SK-N-SH (cell line): ENCODE data around the gene TUT4. TPM values are rescaled to one million over a fixed set of nuclear protein-coding genes. Genes with fewer than 3 reads are reported as not detected.

Experiments used
- CTCF ChIA-PET: fragments of 300-600, 350-600 bp; formaldehyde crosslinking; extraction: SDS; loops from one replicate; lab custom pipeline; 2021; lab: Yijun Ruan, JAX
- POLR2A ChIA-PET: fragments of 350-600 bp; sonication (Branson Sonifier 250); formaldehyde crosslinking; extraction: SDS; loops from one replicate; lab custom pipeline; 2020; ENCODE audit warnings: antibody characterized with exemption, inconsistent platforms; lab: Yijun Ruan, JAX
- DNase-seq: peaks from one replicate; pipeline ENCODE4 v3.0.0; 2012
- H2AFZ ChIP-seq: fragments of 200-600 bp; sonication (generic); 2 replicates; pipeline ENCODE4 v1.8.1; 2016; ENCODE audit warnings: antibody characterized with exemption, mild to moderate bottlenecking, low read depth
- H3F3A ChIP-seq: fragments of 200-600 bp; sonication (generic); replicated peaks from 2 replicates; pipeline ENCODE3; 2016; ENCODE audit warnings: antibody characterized with exemption, mild to moderate bottlenecking; ENCODE audit not compliant: insufficient read depth
- H3K27ac ChIP-seq, 2 experiments: fragments of 200-500 bp in 1 of 2; fragments of 200-600 bp in 1 of 2; sonication (Bioruptor generic) in 1 of 2; sonication (generic), shearing (Covaris generic) in 1 of 2; 2 replicates each; pipeline versions ENCODE4 v1.5.1 to v1.6.1; 2014 to 2016; ENCODE audit warnings: low read depth in 2 of 2, inconsistent platforms in 1 of 2, low read length in 1 of 2, mild to moderate bottlenecking in 1 of 2, mixed read lengths in 1 of 2
- H3K27me3 ChIP-seq: fragments of 200-600 bp; sonication (generic), shearing (Covaris generic); 2 replicates; pipeline ENCODE4 v1.6.1; 2016; ENCODE audit warnings: mixed run types; ENCODE audit not compliant: insufficient read depth
- H3K36me3 ChIP-seq, 2 experiments: fragments of 200-500 bp in 1 of 2; fragments of 200-600 bp in 1 of 2; sonication (Bioruptor generic) in 1 of 2; sonication (generic) in 1 of 2; replicated peaks in 1 of 2; 2 replicates each; pipeline versions ENCODE3 to v1.5.1; 2014 to 2016; ENCODE audit warnings: low read length in 1 of 2, mild to moderate bottlenecking in 1 of 2; ENCODE audit not compliant: insufficient read depth in 2 of 2, control insufficient read depth in 1 of 2
- H3K4me1 ChIP-seq, 2 experiments: fragments of 200-500 bp in 1 of 2; fragments of 200-600 bp in 1 of 2; sonication (Bioruptor generic) in 1 of 2; sonication (generic), shearing (Covaris generic) in 1 of 2; 2 replicates each; pipeline versions ENCODE4 v1.5.1 to v1.6.1; 2014 to 2016; ENCODE audit warnings: low read depth in 1 of 2, low read length in 1 of 2, mixed run types in 1 of 2; ENCODE audit not compliant: insufficient read depth in 2 of 2, control insufficient read depth in 1 of 2
- H3K4me2 ChIP-seq: fragments of 200-600 bp; sonication (generic), shearing (Covaris generic); 2 replicates; pipeline ENCODE4 v1.6.1; 2017; ENCODE audit warnings: mixed run types
- H3K4me3 ChIP-seq, 2 experiments: fragments of 200-500 bp in 1 of 2; fragments of 200-600 bp in 1 of 2; sonication (Bioruptor generic) in 1 of 2; sonication (generic), shearing (Covaris generic) in 1 of 2; 2 replicates each; pipeline versions ENCODE4 v1.5.1 to v1.8.1; 2014 to 2016; ENCODE audit warnings: low read depth in 2 of 2, inconsistent platforms in 1 of 2, low read length in 1 of 2, mild to moderate bottlenecking in 1 of 2, mixed read lengths in 1 of 2, moderate library complexity in 1 of 2
- H3K79me2 ChIP-seq: fragments of 200-600 bp; sonication (generic); 2 replicates; pipeline ENCODE4 v1.8.1; 2017; ENCODE audit warnings: mild to moderate bottlenecking; ENCODE audit not compliant: insufficient read depth
- H3K9ac ChIP-seq: fragments of 200-600 bp; sonication (generic); 2 replicates; pipeline ENCODE4 v1.6.1; 2017; ENCODE audit warnings: mixed run types
- H3K9me2 ChIP-seq: fragments of 200-600 bp; sonication (generic); 2 replicates; pipeline ENCODE4 v1.6.1; 2017; ENCODE audit warnings: mixed run types
- H3K9me3 ChIP-seq: fragments of 200-600 bp; sonication (generic); 2 replicates; pipeline ENCODE4 v1.6.1; 2017; ENCODE audit warnings: mixed run types, mild to moderate bottlenecking, moderate library complexity
- H4K20me1 ChIP-seq: fragments of 200-600 bp; sonication (generic); 2 replicates; pipeline ENCODE4 v1.6.1; 2017; ENCODE audit warnings: mild to moderate bottlenecking, mixed run types; ENCODE audit not compliant: insufficient read depth
- CHD2 ChIP-seq: fragments of 150-350 bp; IDR thresholded peaks from 2 replicates; pipeline ENCODE4 v1.6.1; 2018; ENCODE audit warnings: low read length; ENCODE audit not compliant: partially characterized antibody
- FOSL2 ChIP-seq: IDR thresholded peaks from 2 replicates; pipeline ENCODE4 v1.4.0; 2012; ENCODE audit warnings: low read depth, mild to moderate bottlenecking, moderate library complexity, borderline replicate concordance
- FOXJ3 ChIP-seq: sonication (generic); formaldehyde crosslinking; IDR thresholded peaks from 2 replicates; pipeline ENCODE4 v1.5.1; 2020; ENCODE audit warnings: mild to moderate bottlenecking, missing genetic modification reagents
- GABPA ChIP-seq: IDR thresholded peaks from 2 replicates; pipeline ENCODE4 v1.4.0; 2012; ENCODE audit warnings: low read depth, mild to moderate bottlenecking
- MEF2A ChIP-seq: IDR thresholded peaks from 2 replicates; pipeline ENCODE4 v1.4.0; 2012; ENCODE audit warnings: low read depth, borderline replicate concordance
- MXI1 ChIP-seq: IDR thresholded peaks from 2 replicates; pipeline ENCODE4 v1.6.1; 2012; ENCODE audit warnings: mild to moderate bottlenecking, low read depth, low read length, improper control_type of control experiment
- NFIC ChIP-seq: IDR thresholded peaks from 2 replicates; pipeline ENCODE4 v1.4.0; 2012; ENCODE audit warnings: borderline replicate concordance
- POLR2AphosphoS5 ChIP-seq: IDR thresholded peaks from 2 replicates; pipeline ENCODE4 v1.6.1; 2012; ENCODE audit warnings: low read depth, low read length
- RAD21 ChIP-seq: IDR thresholded peaks from 2 replicates; pipeline ENCODE4 v1.6.1; 2012; ENCODE audit warnings: mild to moderate bottlenecking, low read length
- RCOR1 ChIP-seq: fragments of 150-350 bp; IDR thresholded peaks from 2 replicates; pipeline ENCODE4 v1.6.1; 2017; ENCODE audit warnings: antibody characterized with exemption, low read length
- RFX5 ChIP-seq: IDR thresholded peaks from 2 replicates; pipeline ENCODE4 v1.6.1; 2012; ENCODE audit warnings: mild to moderate bottlenecking, improper control_type of control experiment, low read length
- RXRA ChIP-seq: IDR thresholded peaks from 2 replicates; pipeline ENCODE4 v1.4.0; 2012; ENCODE audit warnings: low read depth, mild to moderate bottlenecking, borderline replicate concordance
- SIN3A ChIP-seq: IDR thresholded peaks from 2 replicates; pipeline ENCODE4 v1.6.1; 2012; ENCODE audit warnings: low read depth, mild to moderate bottlenecking, low read length, moderate library complexity, borderline replicate concordance
- TAF1 ChIP-seq: IDR thresholded peaks from 2 replicates; pipeline ENCODE4 v1.6.1; 2012; ENCODE audit warnings: low read depth, mild to moderate bottlenecking, low read length, moderate library complexity, borderline replicate concordance
- TEAD4 ChIP-seq: IDR thresholded peaks from 2 replicates; pipeline ENCODE4 v1.4.0; 2012; ENCODE audit warnings: mild to moderate bottlenecking, borderline replicate concordance; ENCODE audit not compliant: insufficient read depth
- WGBS: methylation state at CpG from one replicate; pipeline ENCODE4 v1.1.6; 2017; ENCODE audit warnings: low lambda C conversion rate; 5-methylcytosine and 5-hydroxymethylcytosine counted together
- polyA plus RNA-seq, 3 experiments: library from polyadenylated mRNA; depleted of rRNA; stranded (reverse); fragments of >200 nt; gene quantifications; 2 replicates each; pipeline ENCODE4 v1.2.3, GENCODE V29; 2012
- TF ChIP-seq, protein P1 (sequence below): fragments of 200-600 bp; sonication (generic); IDR thresholded peaks from 2 replicates; pipeline ENCODE4 v1.6.1; 2017; ENCODE audit warnings: antibody characterized with exemption, mild to moderate bottlenecking, moderate library complexity
- TF ChIP-seq, protein P2 (sequence below): IDR thresholded peaks from 2 replicates; pipeline ENCODE4 v1.4.0; 2012; ENCODE audit warnings: low read depth, borderline replicate concordance
- TF ChIP-seq, protein P3 (sequence below): IDR thresholded peaks from 2 replicates; pipeline ENCODE4 v1.6.1; 2012; ENCODE audit warnings: mild to moderate bottlenecking, low read depth, low read length, moderate library complexity
- TF ChIP-seq, protein P4 (sequence below): fragments of 150-350 bp; IDR thresholded peaks from 2 replicates; pipeline ENCODE4 v1.6.1; 2016; ENCODE audit warnings: mild to moderate bottlenecking, low read depth, low read length

Gene TUT4
- polyA plus RNA-seq, 1 of the 3 experiments (the other 2 are of a cell fraction), result 28.3 TPM

DNA sequence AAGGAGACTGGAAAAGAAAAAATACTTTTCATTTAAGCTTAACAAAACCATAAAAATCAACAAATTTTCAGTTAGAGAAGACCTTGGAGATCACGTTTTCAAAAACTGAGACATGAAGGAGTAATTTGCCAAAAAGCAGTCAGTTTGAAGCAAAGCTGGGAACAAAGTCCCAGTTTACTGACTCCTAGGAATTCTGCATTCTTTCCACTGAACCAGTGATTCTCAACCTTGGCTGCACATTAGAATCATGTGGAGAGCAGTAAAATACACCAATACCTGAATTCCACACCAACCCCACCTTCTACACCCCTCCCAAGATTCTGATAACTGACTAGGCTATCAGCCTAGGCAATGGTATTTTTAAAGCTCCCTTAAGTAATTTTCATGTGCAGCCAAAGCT lies 75.0 kb downstream of the TUT4 start (continued):
- TF ChIP-seq, protein P1, sequence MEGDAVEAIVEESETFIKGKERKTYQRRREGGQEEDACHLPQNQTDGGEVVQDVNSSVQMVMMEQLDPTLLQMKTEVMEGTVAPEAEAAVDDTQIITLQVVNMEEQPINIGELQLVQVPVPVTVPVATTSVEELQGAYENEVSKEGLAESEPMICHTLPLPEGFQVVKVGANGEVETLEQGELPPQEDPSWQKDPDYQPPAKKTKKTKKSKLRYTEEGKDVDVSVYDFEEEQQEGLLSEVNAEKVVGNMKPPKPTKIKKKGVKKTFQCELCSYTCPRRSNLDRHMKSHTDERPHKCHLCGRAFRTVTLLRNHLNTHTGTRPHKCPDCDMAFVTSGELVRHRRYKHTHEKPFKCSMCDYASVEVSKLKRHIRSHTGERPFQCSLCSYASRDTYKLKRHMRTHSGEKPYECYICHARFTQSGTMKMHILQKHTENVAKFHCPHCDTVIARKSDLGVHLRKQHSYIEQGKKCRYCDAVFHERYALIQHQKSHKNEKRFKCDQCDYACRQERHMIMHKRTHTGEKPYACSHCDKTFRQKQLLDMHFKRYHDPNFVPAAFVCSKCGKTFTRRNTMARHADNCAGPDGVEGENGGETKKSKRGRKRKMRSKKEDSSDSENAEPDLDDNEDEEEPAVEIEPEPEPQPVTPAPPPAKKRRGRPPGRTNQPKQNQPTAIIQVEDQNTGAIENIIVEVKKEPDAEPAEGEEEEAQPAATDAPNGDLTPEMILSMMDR, result no peak
- no peak for TF ChIP-seq FOXJ3 (CRISPR knock-in tag)
- TF ChIP-seq FOSL2, result no peak
- no peak for TF ChIP-seq MEF2A
- TF ChIP-seq TAF1, result no peak
- TF ChIP-seq RAD21, result no peak
- TF ChIP-seq SIN3A, result no peak
- TF ChIP-seq RCOR1, result no peak
- TF ChIP-seq RFX5, result no peak
- no peak for TF ChIP-seq GABPA
- no peak for TF ChIP-seq CHD2

DNA sequence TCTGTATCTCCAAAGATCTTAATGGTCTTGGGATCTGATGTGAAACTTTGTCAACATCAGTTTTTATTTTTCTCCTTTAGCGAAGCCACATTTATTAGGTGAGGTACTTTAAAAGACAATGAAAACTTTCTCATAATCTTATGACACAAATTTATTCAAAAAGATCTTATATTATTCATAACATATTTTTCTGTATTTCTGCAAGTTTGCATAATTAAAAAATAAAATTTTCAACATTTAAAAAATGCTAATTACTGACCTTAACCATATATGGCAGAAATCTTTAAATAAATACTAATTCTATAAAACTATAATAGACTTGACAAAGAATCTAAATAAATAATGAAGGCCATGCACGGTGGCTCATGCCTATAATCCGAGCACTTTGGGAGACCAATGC lies 75.9 kb downstream of the TUT4 start:
- CTCF ChIA-PET, result no interaction called here
- H3K4me2 ChIP-seq, result no peak overlapping the region
- DNase-seq, result no peak
- peaks cover 8% of the 10 kb centered on the region for H3F3A ChIP-seq
- H3K9ac ChIP-seq, result no peak overlapping the region
- H3K79me2 ChIP-seq, result no peaks in the 10 kb centered on the region; the same call in 1 of the 2 replicates
- no peak overlapping the region for H3K27ac ChIP-seq
- H4K20me1 ChIP-seq, result no peaks in the 10 kb centered on the region
- H3K27me3 ChIP-seq, result no peaks in the 10 kb centered on the region
- H3K9me2 ChIP-seq, result no peaks in the 10 kb centered on the region
- 94% methylated on average over 3 of the region's 3 CpGs for WGBS
- POLR2A ChIA-PET, result no interaction called here
- no peaks in the 10 kb centered on the region; a peak in 1 of 4 replicates for H3K4me1 ChIP-seq
- no peak overlapping the region for H2AFZ ChIP-seq
- no peaks in the 10 kb centered on the region for H3K9me3 ChIP-seq
- no peak overlapping the region for H3K4me3 ChIP-seq
- H3K36me3 ChIP-seq, result peaks cover 55 to 70% of the 10 kb centered on the region in 2 experiments
- TF ChIP-seq, protein P1, result no peak
- TF ChIP-seq SIN3A (no peak), FOSL2 (no peak), CHD2 (no peak), MXI1 (no peak), TEAD4 (no peak), RXRA (no peak), NFIC (no peak), GABPA (no peak), RAD21 (no peak), TAF1 (no peak), FOXJ3 (CRISPR knock-in tag) (no peak), POLR2AphosphoS5 (no peak), RFX5 (no peak)
- TF ChIP-seq, protein P2, sequence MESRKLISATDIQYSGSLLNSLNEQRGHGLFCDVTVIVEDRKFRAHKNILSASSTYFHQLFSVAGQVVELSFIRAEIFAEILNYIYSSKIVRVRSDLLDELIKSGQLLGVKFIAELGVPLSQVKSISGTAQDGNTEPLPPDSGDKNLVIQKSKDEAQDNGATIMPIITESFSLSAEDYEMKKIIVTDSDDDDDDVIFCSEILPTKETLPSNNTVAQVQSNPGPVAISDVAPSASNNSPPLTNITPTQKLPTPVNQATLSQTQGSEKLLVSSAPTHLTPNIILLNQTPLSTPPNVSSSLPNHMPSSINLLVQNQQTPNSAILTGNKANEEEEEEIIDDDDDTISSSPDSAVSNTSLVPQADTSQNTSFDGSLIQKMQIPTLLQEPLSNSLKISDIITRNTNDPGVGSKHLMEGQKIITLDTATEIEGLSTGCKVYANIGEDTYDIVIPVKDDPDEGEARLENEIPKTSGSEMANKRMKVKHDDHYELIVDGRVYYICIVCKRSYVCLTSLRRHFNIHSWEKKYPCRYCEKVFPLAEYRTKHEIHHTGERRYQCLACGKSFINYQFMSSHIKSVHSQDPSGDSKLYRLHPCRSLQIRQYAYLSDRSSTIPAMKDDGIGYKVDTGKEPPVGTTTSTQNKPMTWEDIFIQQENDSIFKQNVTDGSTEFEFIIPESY, result no peak
- TF ChIP-seq, protein P3, sequence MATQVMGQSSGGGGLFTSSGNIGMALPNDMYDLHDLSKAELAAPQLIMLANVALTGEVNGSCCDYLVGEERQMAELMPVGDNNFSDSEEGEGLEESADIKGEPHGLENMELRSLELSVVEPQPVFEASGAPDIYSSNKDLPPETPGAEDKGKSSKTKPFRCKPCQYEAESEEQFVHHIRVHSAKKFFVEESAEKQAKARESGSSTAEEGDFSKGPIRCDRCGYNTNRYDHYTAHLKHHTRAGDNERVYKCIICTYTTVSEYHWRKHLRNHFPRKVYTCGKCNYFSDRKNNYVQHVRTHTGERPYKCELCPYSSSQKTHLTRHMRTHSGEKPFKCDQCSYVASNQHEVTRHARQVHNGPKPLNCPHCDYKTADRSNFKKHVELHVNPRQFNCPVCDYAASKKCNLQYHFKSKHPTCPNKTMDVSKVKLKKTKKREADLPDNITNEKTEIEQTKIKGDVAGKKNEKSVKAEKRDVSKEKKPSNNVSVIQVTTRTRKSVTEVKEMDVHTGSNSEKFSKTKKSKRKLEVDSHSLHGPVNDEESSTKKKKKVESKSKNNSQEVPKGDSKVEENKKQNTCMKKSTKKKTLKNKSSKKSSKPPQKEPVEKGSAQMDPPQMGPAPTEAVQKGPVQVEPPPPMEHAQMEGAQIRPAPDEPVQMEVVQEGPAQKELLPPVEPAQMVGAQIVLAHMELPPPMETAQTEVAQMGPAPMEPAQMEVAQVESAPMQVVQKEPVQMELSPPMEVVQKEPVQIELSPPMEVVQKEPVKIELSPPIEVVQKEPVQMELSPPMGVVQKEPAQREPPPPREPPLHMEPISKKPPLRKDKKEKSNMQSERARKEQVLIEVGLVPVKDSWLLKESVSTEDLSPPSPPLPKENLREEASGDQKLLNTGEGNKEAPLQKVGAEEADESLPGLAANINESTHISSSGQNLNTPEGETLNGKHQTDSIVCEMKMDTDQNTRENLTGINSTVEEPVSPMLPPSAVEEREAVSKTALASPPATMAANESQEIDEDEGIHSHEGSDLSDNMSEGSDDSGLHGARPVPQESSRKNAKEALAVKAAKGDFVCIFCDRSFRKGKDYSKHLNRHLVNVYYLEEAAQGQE, result no peak
- TF ChIP-seq, protein P4, sequence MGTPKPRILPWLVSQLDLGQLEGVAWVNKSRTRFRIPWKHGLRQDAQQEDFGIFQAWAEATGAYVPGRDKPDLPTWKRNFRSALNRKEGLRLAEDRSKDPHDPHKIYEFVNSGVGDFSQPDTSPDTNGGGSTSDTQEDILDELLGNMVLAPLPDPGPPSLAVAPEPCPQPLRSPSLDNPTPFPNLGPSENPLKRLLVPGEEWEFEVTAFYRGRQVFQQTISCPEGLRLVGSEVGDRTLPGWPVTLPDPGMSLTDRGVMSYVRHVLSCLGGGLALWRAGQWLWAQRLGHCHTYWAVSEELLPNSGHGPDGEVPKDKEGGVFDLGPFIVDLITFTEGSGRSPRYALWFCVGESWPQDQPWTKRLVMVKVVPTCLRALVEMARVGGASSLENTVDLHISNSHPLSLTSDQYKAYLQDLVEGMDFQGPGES, result no peak
